ENCODE results near the gene SLC22A15. TPM values are rescaled to one million over a fixed set of nuclear protein-coding genes. Genes with fewer than 3 reads are reported as not detected.
A peak's percentile ranks its signal among the peaks of the same experiment; 100 is the strongest.

SLC22A15 gene
- polyA plus RNA-seq, 1 donor from 2014 or later, result 3.1 TPM

DNA sequence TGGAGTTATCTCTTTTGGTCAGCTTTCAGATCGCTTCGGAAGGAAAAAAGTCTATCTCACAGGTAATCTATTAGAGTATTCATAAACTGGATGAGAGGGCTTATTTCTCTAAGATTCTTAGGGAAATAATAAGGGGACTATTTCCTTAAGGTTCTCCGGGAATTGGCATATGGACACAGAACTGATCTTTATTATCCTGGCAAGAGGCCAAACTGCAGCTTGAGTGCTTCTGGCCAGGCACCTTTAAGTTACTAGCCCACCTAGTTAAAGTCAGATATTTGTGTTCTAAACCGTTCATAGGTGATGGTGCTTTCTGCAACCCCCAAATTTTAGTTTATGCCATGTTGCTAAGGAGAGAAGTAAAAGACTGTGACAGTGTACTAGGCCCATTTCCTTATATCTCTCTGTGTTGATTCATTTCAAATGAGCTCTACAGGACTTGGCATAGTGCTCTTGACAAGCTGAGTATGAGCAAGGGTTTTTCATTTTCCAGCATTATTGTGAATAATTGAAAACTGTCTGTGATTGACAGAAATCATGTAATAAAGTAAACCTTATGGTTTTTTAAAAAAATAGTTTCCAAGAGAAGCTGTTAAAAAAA lies 43.4 kb downstream of the SLC22A15 start:
- no peaks in the 10 kb centered on the region for H3K36me3 ChIP-seq (ENCODE audit: insufficient read depth, low read length)
- H3F3A ChIP-seq (ENCODE audit: insufficient read depth, low read length, poor library complexity, severe bottlenecking), result no peaks in the 10 kb centered on the region
- H3K9me2 ChIP-seq (ENCODE audit: insufficient read depth, low read length), result no peaks in the 10 kb centered on the region
- no peak overlapping the region for H2AFZ ChIP-seq (ENCODE audit: low read depth, low read length)
- H3K9ac ChIP-seq (ENCODE audit: low read length), result no peak overlapping the region
- H3K4me3 ChIP-seq (ENCODE audit: low read length), result no peak overlapping the region
- no peaks in the 10 kb centered on the region for H3K79me2 ChIP-seq (replicated peaks; ENCODE audit: insufficient read depth, low read length)
- no peak for TF ChIP-seq EZH2 (IDR thresholded peaks at IDR 0.05; ENCODE audit: borderline replicate concordance, insufficient read depth, low read length, poor library complexity, severe bottlenecking)
- no peak for TF ChIP-seq POLR2AphosphoS5 (IDR thresholded peaks at IDR 0.05)
- TF ChIP-seq MXI1 (conservative IDR thresholded peaks at IDR 0.05; ENCODE audit: poor library complexity, severe bottlenecking), result no peak
- TF ChIP-seq SMC3 (conservative IDR thresholded peaks at IDR 0.05; ENCODE audit: poor library complexity), result no peak
- TF ChIP-seq, protein P1, sequence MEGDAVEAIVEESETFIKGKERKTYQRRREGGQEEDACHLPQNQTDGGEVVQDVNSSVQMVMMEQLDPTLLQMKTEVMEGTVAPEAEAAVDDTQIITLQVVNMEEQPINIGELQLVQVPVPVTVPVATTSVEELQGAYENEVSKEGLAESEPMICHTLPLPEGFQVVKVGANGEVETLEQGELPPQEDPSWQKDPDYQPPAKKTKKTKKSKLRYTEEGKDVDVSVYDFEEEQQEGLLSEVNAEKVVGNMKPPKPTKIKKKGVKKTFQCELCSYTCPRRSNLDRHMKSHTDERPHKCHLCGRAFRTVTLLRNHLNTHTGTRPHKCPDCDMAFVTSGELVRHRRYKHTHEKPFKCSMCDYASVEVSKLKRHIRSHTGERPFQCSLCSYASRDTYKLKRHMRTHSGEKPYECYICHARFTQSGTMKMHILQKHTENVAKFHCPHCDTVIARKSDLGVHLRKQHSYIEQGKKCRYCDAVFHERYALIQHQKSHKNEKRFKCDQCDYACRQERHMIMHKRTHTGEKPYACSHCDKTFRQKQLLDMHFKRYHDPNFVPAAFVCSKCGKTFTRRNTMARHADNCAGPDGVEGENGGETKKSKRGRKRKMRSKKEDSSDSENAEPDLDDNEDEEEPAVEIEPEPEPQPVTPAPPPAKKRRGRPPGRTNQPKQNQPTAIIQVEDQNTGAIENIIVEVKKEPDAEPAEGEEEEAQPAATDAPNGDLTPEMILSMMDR (IDR thresholded peaks at IDR 0.05; ENCODE audit: poor library complexity, severe bottlenecking), result no peak
- no peak for TF ChIP-seq TAF1 (IDR thresholded peaks at IDR 0.05; ENCODE audit: low read depth)
- H4K20me1 ChIP-seq (ENCODE audit: insufficient read depth), result no peaks in the 10 kb centered on the region
- no peak overlapping the region for H3K27ac ChIP-seq (ENCODE audit: low read length)
- no peaks in the 10 kb centered on the region for H3K27me3 ChIP-seq (ENCODE audit: insufficient read depth, low read depth, low read length)
- no peaks in the 10 kb centered on the region for H3K9me3 ChIP-seq (ENCODE audit: low read length)
- no peak overlapping the region for H3K4me2 ChIP-seq (ENCODE audit: low read length)

DNA sequence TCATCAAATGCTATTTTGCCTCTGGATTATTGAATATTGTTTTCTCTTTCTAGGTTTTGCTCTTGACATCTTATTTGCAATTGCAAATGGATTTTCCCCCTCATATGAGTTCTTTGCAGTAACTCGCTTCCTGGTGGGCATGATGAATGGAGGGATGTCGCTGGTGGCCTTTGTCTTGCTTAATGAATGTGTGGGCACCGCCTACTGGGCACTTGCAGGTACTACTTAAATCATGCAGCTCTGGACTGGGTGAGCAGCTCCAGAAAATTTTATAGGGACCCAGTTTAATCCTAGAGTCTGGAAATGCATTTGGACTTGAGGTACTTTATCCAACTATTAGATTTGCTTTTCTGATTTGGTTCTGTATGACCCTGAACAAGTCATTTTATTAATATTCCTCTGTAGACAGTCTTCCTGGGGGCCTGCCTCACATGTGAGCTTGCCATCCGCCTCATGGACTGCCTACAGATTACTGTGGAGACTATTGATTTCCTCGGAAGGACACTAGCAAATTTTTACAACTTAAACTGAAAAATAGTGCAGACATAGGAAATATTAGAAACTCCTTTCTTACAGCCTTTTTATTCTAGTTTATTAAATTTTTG lies 44.5 kb downstream of the SLC22A15 start:
- no peak overlapping the region for H3K9ac ChIP-seq (ENCODE audit: low read length)
- H3K79me2 ChIP-seq (replicated peaks; ENCODE audit: insufficient read depth, low read length), result no peaks in the 10 kb centered on the region
- no peaks in the 10 kb centered on the region for H3F3A ChIP-seq (ENCODE audit: insufficient read depth, low read length, poor library complexity, severe bottlenecking)
- TF ChIP-seq EZH2 (IDR thresholded peaks at IDR 0.05; ENCODE audit: borderline replicate concordance, insufficient read depth, low read length, poor library complexity, severe bottlenecking) (no peak), RAD21 (conservative IDR thresholded peaks at IDR 0.05) (peak; percentile 30)
- TF ChIP-seq, protein P1 (IDR thresholded peaks at IDR 0.05; ENCODE audit: poor library complexity, severe bottlenecking), result peak; percentile 30
- no peak overlapping the region for H3K4me2 ChIP-seq (ENCODE audit: low read length)
- H3K4me3 ChIP-seq (ENCODE audit: low read length), result no peak overlapping the region
- H3K9me2 ChIP-seq (ENCODE audit: insufficient read depth, low read length), result no peaks in the 10 kb centered on the region
- H3K27me3 ChIP-seq (ENCODE audit: insufficient read depth, low read depth, low read length), result no peaks in the 10 kb centered on the region
- H2AFZ ChIP-seq (ENCODE audit: low read depth, low read length), result no peak overlapping the region
- H3K9me3 ChIP-seq (ENCODE audit: low read length), result no peaks in the 10 kb centered on the region
- no peaks in the 10 kb centered on the region for H4K20me1 ChIP-seq (ENCODE audit: insufficient read depth)
- H3K36me3 ChIP-seq (ENCODE audit: insufficient read depth, low read length), result no peaks in the 10 kb centered on the region
- no peak overlapping the region for H3K27ac ChIP-seq (ENCODE audit: low read length)

DNA sequence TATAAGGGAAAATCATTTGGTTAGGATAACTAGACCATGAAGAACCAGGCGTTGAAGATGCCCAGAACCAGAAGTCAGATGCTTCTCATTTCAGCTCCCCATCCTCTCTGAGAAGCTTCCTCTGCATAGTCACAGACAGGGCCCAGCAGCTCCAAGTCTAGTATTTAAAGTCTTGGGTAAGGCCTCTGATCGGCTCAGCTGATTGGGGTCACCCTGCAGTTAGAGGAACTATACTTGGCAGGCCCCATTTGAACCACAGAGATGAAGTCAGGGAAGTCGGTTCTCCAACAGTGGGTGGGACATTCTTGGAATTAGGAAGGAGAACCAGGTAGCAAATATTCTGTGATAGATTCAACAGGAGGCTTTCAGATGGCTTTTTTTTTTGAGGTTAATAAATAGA lies 48.3 kb downstream of the SLC22A15 start:
- no peak overlapping the region for H2AFZ ChIP-seq (ENCODE audit: low read depth, low read length)
- no peak overlapping the region for H3K4me3 ChIP-seq (ENCODE audit: low read length)
- no peak overlapping the region for H3K9ac ChIP-seq (ENCODE audit: low read length)
- no peaks in the 10 kb centered on the region for H3K9me3 ChIP-seq (ENCODE audit: low read length)
- H3K4me2 ChIP-seq (ENCODE audit: low read length), result no peak overlapping the region
- H3K27ac ChIP-seq (ENCODE audit: low read length), result no peak overlapping the region
- no peaks in the 10 kb centered on the region for H3F3A ChIP-seq (ENCODE audit: insufficient read depth, low read length, poor library complexity, severe bottlenecking)
- no peaks in the 10 kb centered on the region for H3K9me2 ChIP-seq (ENCODE audit: insufficient read depth, low read length)
- H3K36me3 ChIP-seq (ENCODE audit: insufficient read depth, low read length), result no peaks in the 10 kb centered on the region
- TF ChIP-seq, protein P1 (IDR thresholded peaks at IDR 0.05; ENCODE audit: poor library complexity, severe bottlenecking), result no peak
- TF ChIP-seq RAD21 (conservative IDR thresholded peaks at IDR 0.05) (no peak), SMC3 (conservative IDR thresholded peaks at IDR 0.05; ENCODE audit: poor library complexity) (no peak), EP300 (conservative IDR thresholded peaks at IDR 0.05; ENCODE audit: poor library complexity, severe bottlenecking) (no peak), EZH2 (IDR thresholded peaks at IDR 0.05; ENCODE audit: borderline replicate concordance, insufficient read depth, low read length, poor library complexity, severe bottlenecking) (no peak), POLR2AphosphoS5 (IDR thresholded peaks at IDR 0.05) (no peak), MXI1 (conservative IDR thresholded peaks at IDR 0.05; ENCODE audit: poor library complexity, severe bottlenecking) (no peak), TAF1 (IDR thresholded peaks at IDR 0.05; ENCODE audit: low read depth) (no peak)
- TF ChIP-seq, protein P2, sequence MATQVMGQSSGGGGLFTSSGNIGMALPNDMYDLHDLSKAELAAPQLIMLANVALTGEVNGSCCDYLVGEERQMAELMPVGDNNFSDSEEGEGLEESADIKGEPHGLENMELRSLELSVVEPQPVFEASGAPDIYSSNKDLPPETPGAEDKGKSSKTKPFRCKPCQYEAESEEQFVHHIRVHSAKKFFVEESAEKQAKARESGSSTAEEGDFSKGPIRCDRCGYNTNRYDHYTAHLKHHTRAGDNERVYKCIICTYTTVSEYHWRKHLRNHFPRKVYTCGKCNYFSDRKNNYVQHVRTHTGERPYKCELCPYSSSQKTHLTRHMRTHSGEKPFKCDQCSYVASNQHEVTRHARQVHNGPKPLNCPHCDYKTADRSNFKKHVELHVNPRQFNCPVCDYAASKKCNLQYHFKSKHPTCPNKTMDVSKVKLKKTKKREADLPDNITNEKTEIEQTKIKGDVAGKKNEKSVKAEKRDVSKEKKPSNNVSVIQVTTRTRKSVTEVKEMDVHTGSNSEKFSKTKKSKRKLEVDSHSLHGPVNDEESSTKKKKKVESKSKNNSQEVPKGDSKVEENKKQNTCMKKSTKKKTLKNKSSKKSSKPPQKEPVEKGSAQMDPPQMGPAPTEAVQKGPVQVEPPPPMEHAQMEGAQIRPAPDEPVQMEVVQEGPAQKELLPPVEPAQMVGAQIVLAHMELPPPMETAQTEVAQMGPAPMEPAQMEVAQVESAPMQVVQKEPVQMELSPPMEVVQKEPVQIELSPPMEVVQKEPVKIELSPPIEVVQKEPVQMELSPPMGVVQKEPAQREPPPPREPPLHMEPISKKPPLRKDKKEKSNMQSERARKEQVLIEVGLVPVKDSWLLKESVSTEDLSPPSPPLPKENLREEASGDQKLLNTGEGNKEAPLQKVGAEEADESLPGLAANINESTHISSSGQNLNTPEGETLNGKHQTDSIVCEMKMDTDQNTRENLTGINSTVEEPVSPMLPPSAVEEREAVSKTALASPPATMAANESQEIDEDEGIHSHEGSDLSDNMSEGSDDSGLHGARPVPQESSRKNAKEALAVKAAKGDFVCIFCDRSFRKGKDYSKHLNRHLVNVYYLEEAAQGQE (IDR thresholded peaks at IDR 0.05; ENCODE audit: borderline replicate concordance), result no peak
- no peaks in the 10 kb centered on the region for H3K27me3 ChIP-seq (ENCODE audit: insufficient read depth, low read depth, low read length)
- no peaks in the 10 kb centered on the region for H4K20me1 ChIP-seq (ENCODE audit: insufficient read depth)
- H3K79me2 ChIP-seq (replicated peaks; ENCODE audit: insufficient read depth, low read length), result no peaks in the 10 kb centered on the region
